ENCODE measurements around the gene SLC2A4.

The SLC2A4 gene

GRCh38 chr17:7246779-7247178, 34.7 kb upstream of the SLC2A4 start:
- in situ Hi-C loops (cut with MboI; ENCODE audit: low sequenced_read_pairs): no loop called here

GRCh38 chr17:7248796-7249195, 32.7 kb upstream of the SLC2A4 start:
- in situ Hi-C loops (cut with MboI; ENCODE audit: low sequenced_read_pairs): no loop called here

GRCh38 chr17:7249214-7249613, 32.3 kb upstream of the SLC2A4 start:
- in situ Hi-C loops (cut with MboI; ENCODE audit: low sequenced_read_pairs): no loop called here

GRCh38 chr17:7249830-7250229, 31.7 kb upstream of the SLC2A4 start:
- in situ Hi-C loops (cut with MboI; ENCODE audit: low sequenced_read_pairs): no loop called here

GRCh38 chr17:7250695-7251627, 30.6 kb upstream of the SLC2A4 start:
- in situ Hi-C loops (cut with MboI; ENCODE audit: low sequenced_read_pairs): no loop called here

- in situ Hi-C loops (cut with MboI; ENCODE audit: low sequenced_read_pairs): no loop called here
Measured at GRCh38 chr17:7251661-7252175, 29.8 kb upstream of the SLC2A4 start, which contains the start of gene CTDNEP1. Gene CTDNEP1 (minus strand): TSS chr17:7251734. CDS start chr17:7251296, 438 bp downstream.

- in situ Hi-C loops (cut with MboI; ENCODE audit: low sequenced_read_pairs): no loop called here
Measured at GRCh38 chr17:7252176-7253043, 29.1 kb upstream of the SLC2A4 start, which contains the start of gene ELP5. Gene ELP5 (plus strand): TSS chr17:7252215. CDS start chr17:7252551, 336 bp downstream.

GRCh38 chr17:7253082-7253481, 28.4 kb upstream of the SLC2A4 start:
- in situ Hi-C loops (cut with MboI; ENCODE audit: low sequenced_read_pairs): no loop called here

GRCh38 chr17:7254511-7254910, 27.0 kb upstream of the SLC2A4 start:
- in situ Hi-C loops (cut with MboI; ENCODE audit: low sequenced_read_pairs): no loop called here

GRCh38 chr17:7256766-7257456, 24.6 kb upstream of the SLC2A4 start:
- in situ Hi-C loops (cut with MboI; ENCODE audit: low sequenced_read_pairs): no loop called here

GRCh38 chr17:7258731-7259554, 22.6 kb upstream of the SLC2A4 start:
- in situ Hi-C loops (cut with MboI; ENCODE audit: low sequenced_read_pairs): no loop called here

- in situ Hi-C loops (cut with MboI; ENCODE audit: low sequenced_read_pairs): no loop called here
Measured at GRCh38 chr17:7259555-7259889, 22.0 kb upstream of the SLC2A4 start.

- in situ Hi-C loops (cut with MboI; ENCODE audit: low sequenced_read_pairs): no loop called here
Measured at GRCh38 chr17:7260151-7260550, 21.4 kb upstream of the SLC2A4 start.

GRCh38 chr17:7260651-7261378, 20.7 kb upstream of the SLC2A4 start:
- in situ Hi-C loops (cut with MboI; ENCODE audit: low sequenced_read_pairs): no loop called here

- in situ Hi-C loops (cut with MboI; ENCODE audit: low sequenced_read_pairs): no loop called here
Measured at GRCh38 chr17:7261379-7262191, 19.9 kb upstream of the SLC2A4 start.

- in situ Hi-C loops (cut with MboI; ENCODE audit: low sequenced_read_pairs): no loop called here
Measured at GRCh38 chr17:7262192-7262934, 19.2 kb upstream of the SLC2A4 start, which contains the start of gene CLDN7. Gene CLDN7 (minus strand): TSS chr17:7262478. CDS start chr17:7262043, 435 bp downstream.

GRCh38 chr17:7262935-7263800, 18.4 kb upstream of the SLC2A4 start:
- in situ Hi-C loops (cut with MboI; ENCODE audit: low sequenced_read_pairs): no loop called here

Measured in hTERT RPE-1 (cell line).